OCI-LY1 (cell line): ENCODE data around the gene KIF16B.

Experiments
- H2AFZ ChIP-seq: fragments of 200-600 bp; sonication (generic), shearing (Covaris generic); 2 replicates; pipeline ENCODE4 v1.6.0; 2014; ENCODE audit warnings: antibody characterized with exemption, mild to moderate bottlenecking, low read length
- H3F3A ChIP-seq: fragments of 200-600 bp; sonication (generic), shearing (Covaris generic); 2 replicates; pipeline ENCODE4 v1.6.0; 2014; ENCODE audit warnings: mild to moderate bottlenecking, antibody characterized with exemption, low read length, moderate library complexity; ENCODE audit not compliant: insufficient read depth
- H3K27ac ChIP-seq: fragments of 200-600 bp; sonication (generic); 2 replicates; pipeline ENCODE4 v1.5.1; 2014; ENCODE audit warnings: low read length, mixed run types, mild to moderate bottlenecking, low read depth; ENCODE audit not compliant: poor library complexity, severe bottlenecking
- H3K27me3 ChIP-seq: fragments of 200-600 bp; sonication (generic); 2 replicates; pipeline ENCODE4 v1.6.0; 2014; ENCODE audit warnings: antibody characterized with exemption, mild to moderate bottlenecking, low read length, moderate library complexity; ENCODE audit not compliant: insufficient read depth
- H3K36me3 ChIP-seq: fragments of 200-600 bp; sonication (generic); 2 replicates; pipeline ENCODE4 v1.6.1; 2014; ENCODE audit warnings: mild to moderate bottlenecking, antibody characterized with exemption, low read length, moderate library complexity, mixed read lengths; ENCODE audit not compliant: insufficient read depth
- H3K4me1 ChIP-seq: fragments of 200-600 bp; sonication (generic); 2 replicates; pipeline ENCODE4 v1.5.1; 2014; ENCODE audit warnings: mild to moderate bottlenecking, low read length, moderate library complexity; ENCODE audit not compliant: insufficient read depth, severe bottlenecking
- H3K4me2 ChIP-seq: fragments of 200-600 bp; sonication (generic), shearing (Covaris generic); 2 replicates; pipeline ENCODE4 v1.6.1; 2014; ENCODE audit warnings: low read length
- H3K4me3 ChIP-seq: fragments of 200-600 bp; sonication (generic); 2 replicates; pipeline ENCODE4 v1.5.1; 2014; ENCODE audit warnings: low read length, low read depth, mild to moderate bottlenecking, mixed read lengths; ENCODE audit not compliant: poor library complexity, severe bottlenecking
- H3K79me2 ChIP-seq: fragments of 200-600 bp; shearing (Covaris generic); 2 replicates; pipeline ENCODE4 v1.6.1; 2016; ENCODE audit warnings: mixed run types, low read length, mixed read lengths; ENCODE audit not compliant: insufficient read depth
- H3K9ac ChIP-seq: fragments of 200-600 bp; sonication (generic), shearing (Covaris generic); 2 replicates; pipeline ENCODE4 v1.6.1; 2014; ENCODE audit warnings: mild to moderate bottlenecking, low read length, mixed read lengths
- H3K9me2 ChIP-seq: fragments of 200-600 bp; sonication (generic), shearing (Covaris generic); 2 replicates; pipeline ENCODE4 v1.6.1; 2014; ENCODE audit warnings: low read depth, mild to moderate bottlenecking, low read length, mixed read lengths
- H3K9me3 ChIP-seq: fragments of 200-600 bp; shearing (Covaris generic); 2 replicates; pipeline ENCODE4 v1.6.1; 2014; ENCODE audit warnings: low read length, mixed read lengths
- H4K20me1 ChIP-seq: fragments of 200-600 bp; sonication (generic), shearing (Covaris generic); 2 replicates; pipeline ENCODE4 v1.6.0; 2016; ENCODE audit warnings: mild to moderate bottlenecking, low read length; ENCODE audit not compliant: insufficient read depth
- CTCF ChIP-seq: fragments of 200-600 bp; sonication (generic), shearing (Covaris generic); IDR thresholded peaks from 2 replicates; pipeline ENCODE4 v1.5.1; 2017; ENCODE audit warnings: mild to moderate bottlenecking, antibody characterized with exemption, low read length, moderate library complexity, mixed read lengths
- EZH2 ChIP-seq: fragments of 200-600 bp; sonication (generic), shearing (Covaris generic); IDR thresholded peaks from 2 replicates; pipeline ENCODE4 v1.8.0; 2017; ENCODE audit warnings: borderline replicate concordance, mixed run types, mild to moderate bottlenecking, antibody characterized with exemption, low read length, moderate library complexity, mixed read lengths

Gene KIF16B

DNA sequence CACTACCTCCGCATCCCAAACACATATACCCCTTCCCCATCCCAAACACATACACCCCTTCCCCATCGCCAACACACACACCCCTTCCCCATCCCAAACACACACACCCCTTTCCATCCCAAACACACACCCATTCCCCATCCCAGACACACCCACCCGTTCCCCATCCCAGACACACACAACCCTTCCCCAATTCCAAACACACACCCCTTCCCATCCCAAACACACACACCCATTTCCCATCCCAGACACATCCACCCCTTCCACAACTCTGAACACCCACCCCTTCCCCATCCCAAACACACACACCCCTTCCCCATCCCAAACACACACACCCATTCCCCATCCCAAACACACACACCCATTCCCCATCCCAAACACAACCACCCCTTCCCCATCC lies 314.5 kb downstream of the KIF16B start:
- Histone ChIP-seq H3K79me2 (no peaks in the 10 kb centered on the region), H3K27me3 (no peaks in the 10 kb centered on the region), H3K9me3 (no peaks in the 10 kb centered on the region), H3K9me2 (no peaks in the 10 kb centered on the region), H4K20me1 (no peaks in the 10 kb centered on the region), H3K27ac (no peak overlapping the region), H3K4me1 (no peaks in the 10 kb centered on the region), H3K36me3 (no peaks in the 10 kb centered on the region), H3F3A (no peaks in the 10 kb centered on the region), H3K4me3 (no peak overlapping the region), H3K4me2 (no peak overlapping the region), H3K9ac (no peak overlapping the region), H2AFZ (no peak overlapping the region)
- TF ChIP-seq EZH2 = no peak
- TF ChIP-seq CTCF = no peak

DNA sequence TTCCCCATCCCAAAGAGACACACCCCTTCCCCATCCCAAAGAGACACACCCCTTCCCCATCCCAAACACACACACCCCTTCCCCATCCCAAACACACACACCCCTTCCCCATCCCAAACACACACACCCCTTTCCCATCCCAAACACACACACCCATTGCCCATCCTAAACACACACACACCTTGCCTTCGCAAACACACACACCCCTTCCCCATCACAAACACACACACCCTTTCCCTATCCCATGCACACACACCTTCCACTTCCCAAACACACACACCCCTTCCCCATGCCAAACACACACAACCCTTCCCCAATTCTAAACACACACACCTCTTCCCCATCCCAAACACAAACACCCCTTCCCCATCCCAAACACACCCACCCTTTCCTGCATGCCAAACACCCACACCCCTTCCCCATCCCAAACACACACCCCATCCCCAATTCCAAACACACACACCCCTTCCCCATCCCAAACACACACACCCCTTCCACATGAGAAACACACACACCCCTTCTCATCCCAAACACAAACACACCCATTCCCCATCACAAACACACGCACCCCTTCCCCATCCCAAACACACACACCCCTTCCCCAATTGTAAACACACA lies 315.3 kb downstream of the KIF16B start:
- Histone ChIP-seq H3K36me3 (no peaks in the 10 kb centered on the region), H3K4me1 (no peaks in the 10 kb centered on the region), H3F3A (no peaks in the 10 kb centered on the region), H3K4me2 (no peak overlapping the region), H3K4me3 (no peak overlapping the region), H3K27me3 (no peaks in the 10 kb centered on the region), H3K9ac (no peak overlapping the region), H3K9me3 (no peaks in the 10 kb centered on the region), H3K27ac (no peak overlapping the region), H3K9me2 (no peaks in the 10 kb centered on the region), H2AFZ (no peak overlapping the region), H3K79me2 (no peaks in the 10 kb centered on the region), H4K20me1 (no peaks in the 10 kb centered on the region)
- TF ChIP-seq EZH2 = no peak
- TF ChIP-seq CTCF = no peak

DNA sequence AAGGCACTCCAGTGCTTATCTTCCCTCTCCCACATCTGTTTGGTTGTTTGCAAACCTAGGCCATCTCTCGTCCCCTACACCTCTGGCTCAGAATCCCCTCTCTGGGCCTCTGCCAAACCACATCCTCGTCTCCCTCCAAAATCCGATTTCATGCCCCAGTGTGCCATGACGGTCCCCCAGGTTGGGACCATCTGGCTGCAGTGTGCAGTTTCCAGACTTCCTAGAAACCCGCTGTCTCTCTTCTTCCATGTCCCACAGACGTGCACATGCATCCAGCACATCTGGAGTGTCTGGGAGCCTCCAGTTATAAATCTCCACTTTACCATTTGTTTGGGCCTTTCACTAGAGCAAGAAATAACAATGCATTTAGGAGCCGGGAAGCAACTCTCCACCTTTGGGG lies 316.2 kb downstream of the KIF16B start:
- H3F3A ChIP-seq = no peaks in the 10 kb centered on the region
- H3K4me2 ChIP-seq = no peak overlapping the region
- no peaks in the 10 kb centered on the region for H3K27me3 ChIP-seq
- H3K4me1 ChIP-seq = no peaks in the 10 kb centered on the region
- TF ChIP-seq EZH2 = no peak
- no peak overlapping the region for H2AFZ ChIP-seq
- no peak overlapping the region for H3K27ac ChIP-seq
- no peak overlapping the region for H3K4me3 ChIP-seq
- no peaks in the 10 kb centered on the region for H3K79me2 ChIP-seq
- no peaks in the 10 kb centered on the region for H3K9me3 ChIP-seq
- no peak overlapping the region for H3K9ac ChIP-seq
- H3K9me2 ChIP-seq = no peaks in the 10 kb centered on the region
- no peaks in the 10 kb centered on the region for H4K20me1 ChIP-seq
- H3K36me3 ChIP-seq = no peaks in the 10 kb centered on the region

GRCh38 chr20:16246870-16247269 lies 326.4 kb downstream of the KIF16B start:
- no peaks in the 10 kb centered on the region for H3K36me3 ChIP-seq
- no peaks in the 10 kb centered on the region for H3K9me2 ChIP-seq
- no peak overlapping the region for H3K9ac ChIP-seq
- H2AFZ ChIP-seq = no peak overlapping the region
- H4K20me1 ChIP-seq = no peaks in the 10 kb centered on the region
- H3K4me3 ChIP-seq = no peak overlapping the region
- no peak for TF ChIP-seq CTCF
- TF ChIP-seq EZH2 = no peak
- H3K79me2 ChIP-seq = no peaks in the 10 kb centered on the region
- no peaks in the 10 kb centered on the region for H3K27me3 ChIP-seq
- no peak overlapping the region for H3K4me2 ChIP-seq
- H3F3A ChIP-seq = no peaks in the 10 kb centered on the region
- no peaks in the 10 kb centered on the region for H3K9me3 ChIP-seq
- H3K27ac ChIP-seq = no peak overlapping the region
- no peaks in the 10 kb centered on the region for H3K4me1 ChIP-seq
